HL-60 (cell line): ENCODE measurements around the gene MIB1.

Source experiments
- DNase-seq, 2 experiments: peaks; one replicate each; pipeline ENCODE4 v3.0.0-alpha.2; 2010 to 2020; ENCODE audit warnings: low read depth in 1 of 2, low spot score in 1 of 2
- H3K27ac ChIP-seq: fragments of 250-450 bp; sonication (Bioruptor Pico); replicated peaks from 2 replicates; pipeline ENCODE4 v1.5.1; 2020; ENCODE audit warnings: mild to moderate bottlenecking, moderate library complexity
- H3K27me3 ChIP-seq: fragments of 250-450 bp; sonication (Bioruptor Pico); 2 replicates; pipeline ENCODE4 v1.5.1; 2021; ENCODE audit warnings: mild to moderate bottlenecking, moderate library complexity; ENCODE audit not compliant: insufficient read depth, poor library complexity, severe bottlenecking
- H3K4me3 ChIP-seq: replicated peaks from 2 replicates; pipeline ENCODE4 v1.5.1; 2011; ENCODE audit warnings: mild to moderate bottlenecking, control low read depth, low read length; ENCODE audit not compliant: insufficient read depth
- CTCF ChIP-seq: IDR thresholded peaks from one replicate; pipeline ENCODE4 v1.5.1; 2011; ENCODE audit warnings: low read length, control low read depth, inconsistent platforms; ENCODE audit not compliant: insufficient read depth
- GABPA ChIP-seq: IDR thresholded peaks from 2 replicates; pipeline ENCODE4 v1.6.1; 2012; ENCODE audit warnings: low read depth
- POLR2AphosphoS5 ChIP-seq: IDR thresholded peaks from 2 replicates; pipeline ENCODE4 v1.6.1; 2012; ENCODE audit warnings: low read depth
- REST ChIP-seq: IDR thresholded peaks from 2 replicates; pipeline ENCODE4 v1.6.1; 2012; ENCODE audit warnings: low read depth; ENCODE audit not compliant: insufficient replicate concordance
- SPI1 ChIP-seq: IDR thresholded peaks from 2 replicates; pipeline ENCODE4 v1.6.1; 2012; ENCODE audit warnings: low read depth, mild to moderate bottlenecking, borderline replicate concordance

MIB1 gene

GRCh38 chr18:21805771-21806366, 65.3 kb downstream of the MIB1 start:
- no peak for TF ChIP-seq GABPA
- TF ChIP-seq POLR2AphosphoS5: no peak
- TF ChIP-seq CTCF: no peak
- no peak for TF ChIP-seq REST
- no peak for TF ChIP-seq SPI1
- H3K4me3 ChIP-seq: no peak overlapping the region
- H3K27ac ChIP-seq: no peak overlapping the region
- no peak for DNase-seq
- no peaks in the 10 kb centered on the region for H3K27me3 ChIP-seq

GRCh38 chr18:21808185-21808584, 67.6 kb downstream of the MIB1 start:
- Histone ChIP-seq H3K27ac (no peak overlapping the region), H3K4me3 (no peak overlapping the region), H3K27me3 (no peaks in the 10 kb centered on the region)
- no peak for DNase-seq
- TF ChIP-seq REST (no peak), GABPA (no peak), POLR2AphosphoS5 (no peak), SPI1 (no peak), CTCF (no peak)

GRCh38 chr18:21809725-21810124, 69.1 kb downstream of the MIB1 start:
- TF ChIP-seq GABPA (no peak), SPI1 (no peak), REST (no peak), CTCF (no peak), POLR2AphosphoS5 (no peak)
- Histone ChIP-seq H3K27ac (no peak overlapping the region), H3K4me3 (no peak overlapping the region), H3K27me3 (no peaks in the 10 kb centered on the region)
- no peak for DNase-seq
